B cell (primary cell): Measurements from ENCODE around the gene RHOXF2. TPM values are rescaled to one million over a fixed set of nuclear protein-coding genes. Genes with fewer than 3 reads are reported as not detected.
"Not testable (repeated sequence)": the region's sequence is repeated elsewhere in the genome, so short reads cannot be mapped to it uniquely, and the experiment has no call there.

Experiments
- ATAC-seq: fragments of 200-7000 bp; cut with Tn5 transposase; one replicate; pipeline ENCODE4 v1.10.0; 2021; ENCODE audit warnings: low read depth, mild to moderate bottlenecking, moderate number of reproducible peaks, moderate library complexity
- CTCF ChIA-PET: fragments of 350-600 bp; sonication (Branson Sonifier 250); formaldehyde crosslinking; loops from one replicate; lab custom pipeline; 2021; ENCODE audit warnings: antibody characterized with exemption, inconsistent platforms; lab: Charles Lee
- POLR2A ChIA-PET: fragments of 350-600 bp; sonication (Branson Sonifier 250); formaldehyde crosslinking; loops from one replicate; lab custom pipeline; 2021; ENCODE audit warnings: antibody characterized with exemption; lab: Charles Lee
- DNase-seq: peaks from one replicate; pipeline ENCODE4 v3.0.0; 2013
- H2AFZ ChIP-seq: 2 replicates; pipeline ENCODE4 v1.6.1; 2012; ENCODE audit warnings: mild to moderate bottlenecking, low read depth, low read length; ENCODE audit not compliant: insufficient read depth, poor library complexity, severe bottlenecking
- H3K27ac ChIP-seq, 2 donors: 1 replicate in 1 of 2; 2 replicates in 1 of 2; pipeline ENCODE4 v1.5.1; 2012 to 2013; ENCODE audit warnings: low read length in 2 of 2, mild to moderate bottlenecking in 2 of 2, moderate library complexity in 1 of 2
- H3K27me3 ChIP-seq, 4 experiments: fragments of 200-600 bp in 1 of 4; sonication (generic) in 1 of 4; replicated peaks in 1 of 4; 1 replicate in 2 of 4; 2 replicates in 2 of 4; pipeline versions ENCODE4 v1.6.1 to v1.7.0; 2013 to 2016; ENCODE audit warnings: low read length in 3 of 4, mild to moderate bottlenecking in 2 of 4, mixed read lengths in 1 of 4, moderate library complexity in 1 of 4; ENCODE audit not compliant: insufficient read depth in 4 of 4, control insufficient read depth in 3 of 4; ENCODE audit errors: control extremely low read depth in 1 of 4
- H3K36me3 ChIP-seq, 2 experiments: replicated peaks in 1 of 2; 1 replicate in 1 of 2; 2 replicates in 1 of 2; pipeline versions ENCODE4 v1.6.1 to v1.7.1; 2013; ENCODE audit warnings: low read length in 1 of 2; ENCODE audit not compliant: insufficient read depth in 2 of 2, control insufficient read depth in 1 of 2; ENCODE audit errors: control extremely low read depth in 1 of 2, extremely low read depth in 1 of 2
- H3K4me1 ChIP-seq, 2 donors: fragments of 200-600 bp in 1 of 2; sonication (generic) in 1 of 2; 1 replicate in 1 of 2; 2 replicates in 1 of 2; pipeline versions ENCODE4 v1.5.1 to v1.6.1; 2013 to 2017; ENCODE audit warnings: low read length in 2 of 2; ENCODE audit not compliant: control insufficient read depth in 2 of 2, insufficient read depth in 2 of 2
- H3K4me2 ChIP-seq: replicated peaks from 2 replicates; pipeline ENCODE3; 2012; ENCODE audit warnings: mild to moderate bottlenecking, low read depth, low read length; ENCODE audit not compliant: poor library complexity, severe bottlenecking
- H3K4me3 ChIP-seq, 5 experiments: fragments of 200-600 bp in 1 of 5; sonication (generic) in 1 of 5; 1 replicate in 3 of 5; 2 replicates in 2 of 5; pipeline versions ENCODE4 v1.5.1 to v1.7.0; 2011 to 2016; ENCODE audit warnings: low read length in 4 of 5, mild to moderate bottlenecking in 4 of 5, low read depth in 2 of 5, control low read depth in 1 of 5, moderate library complexity in 1 of 5; ENCODE audit not compliant: insufficient read depth in 1 of 5; ENCODE audit errors: control extremely low read depth in 1 of 5, extremely low read depth in 1 of 5
- H3K79me2 ChIP-seq: fragments of 200-600 bp; sonication (generic); one replicate; pipeline ENCODE4 v1.6.0; 2016; ENCODE audit warnings: low read length; ENCODE audit not compliant: control insufficient read depth, insufficient read depth
- H3K9ac ChIP-seq: fragments of 200-600 bp; sonication (generic); 2 replicates; pipeline ENCODE4 v1.6.1; 2017; ENCODE audit warnings: mild to moderate bottlenecking, low read length, moderate library complexity
- H3K9me3 ChIP-seq, 3 donors: one replicate each; pipeline versions ENCODE4 v1.6.1 to v1.7.1; 2013; ENCODE audit warnings: low read length in 2 of 3; ENCODE audit not compliant: control insufficient read depth in 2 of 3, insufficient read depth in 1 of 3; ENCODE audit errors: control extremely low read depth in 1 of 3
- H4K20me1 ChIP-seq: 2 replicates; pipeline ENCODE4 v1.6.0; 2012; ENCODE audit warnings: mild to moderate bottlenecking, low read length; ENCODE audit not compliant: insufficient read depth, control insufficient read depth, poor library complexity, severe bottlenecking
- H3K27ac Mint-ChIP-seq: one replicate; pipeline ENCODE4 v1.8.0; 2021; ENCODE audit warnings: mixed read lengths
- H3K27me3 Mint-ChIP-seq: one replicate; pipeline ENCODE4 v1.8.0; 2021; ENCODE audit warnings: mixed read lengths
- H3K4me1 Mint-ChIP-seq: one replicate; pipeline ENCODE4 v1.8.0; 2021; ENCODE audit warnings: mixed read lengths
- H3K4me3 Mint-ChIP-seq: one replicate; pipeline ENCODE4 v1.8.0; 2021; ENCODE audit warnings: mixed read lengths
- H3K9me3 Mint-ChIP-seq: one replicate; pipeline ENCODE4 v1.8.0; 2022; ENCODE audit warnings: mixed read lengths; ENCODE audit not compliant: insufficient read depth
- EZH2 ChIP-seq: IDR thresholded peaks from 2 replicates; pipeline ENCODE4 v1.6.1; 2012; ENCODE audit warnings: borderline replicate concordance, low read depth, mild to moderate bottlenecking, moderate library complexity, low read length; ENCODE audit not compliant: insufficient read depth, poor library complexity, severe bottlenecking
- WGBS: methylation state at CpG from one replicate; pipeline ENCODE4 v1.1.5; 2013; ENCODE audit warnings: missing lambda C conversion rate; ENCODE audit not compliant: insufficient coverage; 5-methylcytosine and 5-hydroxymethylcytosine counted together
- intact Hi-C: fragments of 100-400 bp; cut with micrococcal nuclease; formaldehyde crosslinking; loops from one replicate; pipeline ENCODE4 v1.10.0; 2022
- polyA minus RNA-seq: library from RNA; depleted of rRNA, polyadenylated mRNA; stranded (reverse); fragments of >200 nt; gene quantifications from 2 replicates; pipeline ENCODE4 v1.2.3, GENCODE V29; 2012
- polyA plus RNA-seq: library from polyadenylated mRNA; depleted of rRNA; stranded (reverse); fragments of >200 nt; gene quantifications from 2 replicates; pipeline ENCODE4 v1.2.3, GENCODE V29; 2012
- total RNA-seq, 2 donors: library from RNA; stranded (reverse); fragments of 120-200 nt in 1 of 2; gene quantifications; 1 replicate in 1 of 2; 2 replicates in 1 of 2; pipeline versions ENCODE4 v1.2.3 to v1.2.4, GENCODE V29; 2013 to 2022
- TF ChIP-seq, protein P1 (sequence below): fragments of 200-600 bp; IDR thresholded peaks from one replicate; pipeline ENCODE4 v1.8.0; 2022; ENCODE audit warnings: antibody characterized with exemption, mild to moderate bottlenecking

RHOXF2 gene
- total RNA-seq, result not detected in 2 replicates
- not detected for total RNA-seq (2013)
- not detected in 2 replicates for polyA plus RNA-seq
- 0.29 and 0.69 TPM in 2 replicates for polyA minus RNA-seq

- H3K27me3 Mint-ChIP-seq, H3K79me2 ChIP-seq, H2AFZ ChIP-seq, POLR2A ChIA-PET, H3K4me1 Mint-ChIP-seq, H3K4me3 ChIP-seq, H3K4me1 ChIP-seq, H3K27ac Mint-ChIP-seq, CTCF ChIA-PET, H3K4me3 Mint-ChIP-seq, H3K9ac ChIP-seq, H3K4me2 ChIP-seq, H3K36me3 ChIP-seq, H3K27ac ChIP-seq, intact Hi-C loops, H3K27me3 ChIP-seq, H3K9me3 ChIP-seq, H4K20me1 ChIP-seq, DNase-seq, ATAC-seq, H3K9me3 Mint-ChIP-seq: not testable (repeated sequence)
- WGBS, result no CpG with 5 or more reads among the region's 15 CpGs
Measured at GRCh38 chrX:120158313-120158712, at the start of gene RHOXF2. TSS of gene RHOXF2 (plus strand) at chrX:120158613. CDS start at chrX:120158751, 138 bp downstream.

GRCh38 chrX:120109378-120109777 is 49.0 kb upstream of the RHOXF2 start:
- WGBS, result no CpG with 5 or more reads among the region's 1 CpG
- TF ChIP-seq, protein P1, sequence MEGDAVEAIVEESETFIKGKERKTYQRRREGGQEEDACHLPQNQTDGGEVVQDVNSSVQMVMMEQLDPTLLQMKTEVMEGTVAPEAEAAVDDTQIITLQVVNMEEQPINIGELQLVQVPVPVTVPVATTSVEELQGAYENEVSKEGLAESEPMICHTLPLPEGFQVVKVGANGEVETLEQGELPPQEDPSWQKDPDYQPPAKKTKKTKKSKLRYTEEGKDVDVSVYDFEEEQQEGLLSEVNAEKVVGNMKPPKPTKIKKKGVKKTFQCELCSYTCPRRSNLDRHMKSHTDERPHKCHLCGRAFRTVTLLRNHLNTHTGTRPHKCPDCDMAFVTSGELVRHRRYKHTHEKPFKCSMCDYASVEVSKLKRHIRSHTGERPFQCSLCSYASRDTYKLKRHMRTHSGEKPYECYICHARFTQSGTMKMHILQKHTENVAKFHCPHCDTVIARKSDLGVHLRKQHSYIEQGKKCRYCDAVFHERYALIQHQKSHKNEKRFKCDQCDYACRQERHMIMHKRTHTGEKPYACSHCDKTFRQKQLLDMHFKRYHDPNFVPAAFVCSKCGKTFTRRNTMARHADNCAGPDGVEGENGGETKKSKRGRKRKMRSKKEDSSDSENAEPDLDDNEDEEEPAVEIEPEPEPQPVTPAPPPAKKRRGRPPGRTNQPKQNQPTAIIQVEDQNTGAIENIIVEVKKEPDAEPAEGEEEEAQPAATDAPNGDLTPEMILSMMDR, result no peak
- TF ChIP-seq EZH2, result no peak
- Histone ChIP-seq H3K79me2 (no peaks in the 10 kb centered on the region), H4K20me1 (no peaks in the 10 kb centered on the region), H3K4me2 (no peak overlapping the region), H3K9me3 (no peaks in the 10 kb centered on the region), H3K4me3 (no peak overlapping the region), H3K36me3 (no peaks in the 10 kb centered on the region), H3K9ac (no peak overlapping the region), H2AFZ (no peak overlapping the region), H3K27me3 (no peaks in the 10 kb centered on the region), H3K27ac (no peak overlapping the region), H3K4me1 (no peaks in the 10 kb centered on the region)
- intact Hi-C loops, result no loop called here
- H3K4me3 Mint-ChIP-seq, result no peak overlapping the region
- no peaks in the 10 kb centered on the region for H3K4me1 Mint-ChIP-seq
- peaks cover 7% of the 10 kb centered on the region for H3K9me3 Mint-ChIP-seq
- CTCF ChIA-PET, result no interaction called here
- no peak for DNase-seq
- H3K27ac Mint-ChIP-seq, result no peak overlapping the region
- POLR2A ChIA-PET, result no interaction called here
- ATAC-seq, result no peak
- H3K27me3 Mint-ChIP-seq, result no peaks in the 10 kb centered on the region
